Measurements from ENCODE around the gene PAFAH2.
"Not testable (repeated sequence)": the region's sequence is repeated elsewhere in the genome, so short reads cannot be mapped to it uniquely, and the experiment has no call there.

PAFAH2 gene

GRCh38 chr1:25979210-25979609 lies 18.7 kb downstream of the PAFAH2 start:
- no peak for DNase-seq

DNA sequence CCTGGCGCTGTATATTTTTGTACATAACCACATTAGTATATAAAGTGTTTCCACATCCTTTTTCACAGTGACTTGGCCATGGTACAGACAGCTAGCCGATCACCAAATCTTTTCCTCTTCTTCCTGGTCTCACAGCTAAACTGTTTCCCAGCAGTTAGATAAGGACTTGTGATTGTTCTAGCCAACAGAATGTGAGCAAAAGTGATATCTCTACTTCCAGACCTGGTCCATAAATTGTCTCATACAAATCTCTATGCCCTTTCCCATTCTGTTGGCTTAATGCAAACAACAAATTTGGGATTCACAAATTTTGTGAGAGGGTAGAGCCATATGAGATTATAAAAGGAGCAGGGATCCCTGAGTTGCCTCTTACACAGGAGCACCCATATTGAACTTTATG lies 19.5 kb downstream of the PAFAH2 start:
- no peak for DNase-seq

DNA sequence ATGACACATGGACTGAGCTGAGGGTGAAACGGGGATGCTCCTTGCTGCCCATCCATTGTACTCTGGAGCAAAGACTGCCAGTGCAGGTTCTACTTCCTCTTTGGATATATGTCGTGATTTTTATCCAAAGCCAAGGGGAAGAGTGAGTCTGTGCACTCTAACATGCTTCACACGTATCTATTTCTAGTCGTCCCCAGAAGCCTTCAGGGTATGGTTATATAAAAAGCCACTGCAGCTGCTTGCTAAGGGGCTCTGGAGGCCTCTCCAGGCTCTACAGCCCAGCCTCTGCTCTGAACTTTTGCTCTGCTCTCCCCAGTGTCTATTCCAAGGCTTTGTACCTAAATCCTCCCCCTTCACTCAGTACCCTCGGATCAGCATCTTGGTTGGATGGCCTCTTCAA lies 20.1 kb downstream of the PAFAH2 start:
- no peak for DNase-seq

- peak; percentile 58 for DNase-seq
Observed at GRCh38 chr1:25973610-25974321, 24.1 kb downstream of the PAFAH2 start.

- no peak for DNase-seq
Observed at GRCh38 chr1:25971811-25972180, 26.1 kb downstream of the PAFAH2 start.

DNA sequence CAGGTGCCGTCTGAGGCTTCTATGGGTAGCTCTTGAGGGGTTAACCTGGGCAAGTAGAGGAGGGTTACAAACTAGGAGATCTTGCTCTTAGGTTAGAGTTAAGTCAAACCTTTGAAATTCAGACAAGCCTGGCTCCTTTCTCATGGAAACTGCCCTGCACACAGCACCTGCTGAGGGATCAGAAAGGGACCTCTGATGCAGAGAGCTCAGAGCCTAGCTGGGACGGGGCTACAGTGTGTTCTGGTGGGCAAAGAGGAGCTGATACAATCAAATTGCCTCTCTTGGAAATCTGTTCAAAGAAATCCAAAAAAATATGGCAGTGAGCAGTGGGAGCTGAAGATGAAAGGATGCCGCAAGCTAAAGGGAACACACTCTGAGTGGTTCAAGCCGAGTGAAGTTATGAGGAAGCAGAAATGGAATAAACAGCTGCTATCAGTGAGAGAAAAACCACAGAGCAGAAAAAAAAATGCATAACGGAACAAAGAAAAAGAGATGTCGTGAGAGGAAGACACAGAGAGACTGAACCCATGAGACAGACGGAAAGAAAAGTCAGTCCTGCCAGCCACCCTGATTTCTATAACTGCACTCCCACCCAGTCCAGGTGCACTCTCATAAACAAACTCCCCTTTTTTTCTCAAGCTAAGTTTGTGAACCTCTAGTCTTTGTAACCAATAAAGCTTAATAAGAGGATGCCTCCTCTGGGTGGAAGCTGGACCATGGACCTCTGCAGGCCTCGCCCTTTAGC lies 26.6 kb downstream of the PAFAH2 start:
- no peak for DNase-seq

DNA sequence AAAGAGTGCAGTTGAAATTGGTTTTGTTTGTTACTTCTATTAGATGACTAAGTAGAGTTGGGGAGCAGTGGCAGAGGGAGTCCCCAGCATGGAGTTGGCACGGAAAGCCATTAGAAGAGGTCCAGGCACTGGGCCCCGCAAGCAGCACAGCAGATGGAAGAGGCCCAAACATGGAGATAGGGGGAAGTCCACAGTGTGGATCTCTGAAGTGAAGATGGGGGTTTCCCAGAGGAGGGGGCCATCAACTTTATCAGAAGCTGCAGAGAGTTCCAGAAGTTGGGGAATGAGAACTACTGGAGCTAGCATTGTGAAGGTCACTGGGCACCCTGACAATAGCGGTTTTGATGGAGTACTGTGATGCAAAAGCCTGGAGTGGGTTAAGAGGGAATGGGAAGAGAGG lies 30.6 kb downstream of the PAFAH2 start:
- DNase-seq = no peak

- DNase-seq = peak; percentile 56
Observed at GRCh38 chr1:25959611-25960010, 38.3 kb downstream of the PAFAH2 start.

DNA sequence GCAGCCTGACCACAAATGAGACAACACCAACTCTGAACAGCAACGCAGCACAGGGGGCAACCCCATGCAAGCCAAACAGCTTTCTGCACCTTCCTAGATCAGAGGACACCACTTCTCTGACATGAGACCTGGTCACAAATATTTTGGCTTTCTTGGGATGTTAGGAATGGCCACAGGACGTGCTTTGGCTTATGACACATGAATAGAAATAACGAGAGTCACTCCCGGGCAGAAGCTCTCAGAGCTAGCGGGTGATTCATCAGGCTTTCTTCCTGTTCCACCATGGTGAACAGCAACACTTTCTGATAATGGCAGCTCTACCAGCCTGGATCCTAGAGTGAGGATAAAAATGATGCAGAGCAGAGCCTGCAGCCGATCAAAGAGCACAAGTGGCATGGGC lies 39.4 kb downstream of the PAFAH2 start:
- peak; percentile 88 for DNase-seq

DNA sequence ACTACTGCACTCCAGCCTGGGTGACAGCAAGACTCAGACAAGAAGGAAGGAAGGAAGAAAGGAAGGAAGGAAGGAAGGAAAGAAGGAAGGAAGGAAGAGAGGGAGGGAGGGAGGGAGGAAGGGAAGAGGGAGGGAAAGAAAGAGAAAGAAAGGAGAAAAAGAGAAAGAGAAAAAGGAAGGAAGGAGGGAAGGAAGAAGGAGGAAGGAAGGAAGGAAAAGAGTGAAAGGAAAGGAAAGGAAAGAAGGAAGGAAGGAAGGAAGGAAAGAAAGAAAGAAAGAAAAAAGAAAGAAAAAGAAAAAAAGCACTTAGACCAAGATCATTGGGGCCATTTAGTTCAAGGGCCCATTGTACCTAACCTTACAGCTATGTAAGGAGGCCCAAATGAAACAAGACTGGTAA lies 42.3 kb downstream of the PAFAH2 start:
- no peak for DNase-seq

DNA sequence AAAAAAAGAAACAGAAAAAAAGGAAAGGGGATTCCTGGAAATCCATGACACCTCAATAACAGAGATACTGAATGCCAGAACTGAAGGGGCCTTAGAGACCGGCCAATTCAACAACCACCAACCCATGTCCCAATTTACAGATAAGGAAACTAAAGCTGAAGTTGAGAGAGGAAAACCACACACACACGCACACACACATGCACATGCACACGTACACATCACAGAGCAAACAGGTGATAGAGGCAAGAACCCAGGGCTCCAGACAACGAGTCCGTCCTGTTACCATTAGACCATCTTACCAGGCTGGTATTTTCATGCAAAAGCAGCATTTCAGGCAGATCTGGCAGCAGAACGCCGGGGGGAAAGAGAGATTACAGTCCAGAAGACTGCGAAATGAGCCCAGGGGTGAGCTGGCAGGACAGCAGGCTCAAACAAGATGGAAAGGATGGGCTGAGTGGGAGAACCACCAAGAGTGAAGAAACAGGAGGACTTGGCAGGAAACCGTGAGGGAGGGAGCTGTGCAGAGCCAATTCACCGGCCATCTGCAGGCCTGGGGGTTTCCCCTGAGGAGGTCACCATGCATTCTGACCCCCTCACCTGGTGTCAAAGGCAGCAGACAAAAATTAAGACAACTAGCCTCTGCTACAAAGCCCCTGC lies 43.5 kb downstream of the PAFAH2 start:
- no peak for DNase-seq

DNA sequence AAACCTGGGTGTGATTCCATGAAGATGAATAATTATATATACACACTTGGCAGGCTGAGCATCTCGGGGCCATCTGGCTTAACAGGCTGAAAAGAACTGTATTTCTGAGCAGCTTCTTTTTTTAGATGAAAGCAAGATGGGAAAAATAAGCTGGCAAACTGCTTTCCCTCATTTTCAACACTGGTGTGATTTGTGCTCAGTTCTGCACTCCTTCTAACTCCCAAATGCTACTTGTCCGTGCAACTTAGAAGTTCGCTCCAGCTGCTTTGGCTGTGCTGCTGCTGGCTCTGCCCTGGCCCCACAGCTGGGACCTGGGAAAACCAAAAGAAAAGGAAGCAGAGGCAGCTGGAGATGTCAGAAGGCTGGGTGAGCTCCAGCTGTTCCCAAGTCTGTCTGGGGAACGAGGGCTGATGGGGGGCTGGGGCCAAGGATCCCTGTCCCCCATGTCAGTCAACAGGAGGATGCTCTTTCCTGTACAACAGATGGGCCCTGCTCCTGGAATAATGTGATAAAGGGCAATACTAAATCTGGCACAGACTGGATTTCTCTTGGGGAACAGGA lies 44.9 kb downstream of the PAFAH2 start:
- DNase-seq = peak; percentile 82

DNA sequence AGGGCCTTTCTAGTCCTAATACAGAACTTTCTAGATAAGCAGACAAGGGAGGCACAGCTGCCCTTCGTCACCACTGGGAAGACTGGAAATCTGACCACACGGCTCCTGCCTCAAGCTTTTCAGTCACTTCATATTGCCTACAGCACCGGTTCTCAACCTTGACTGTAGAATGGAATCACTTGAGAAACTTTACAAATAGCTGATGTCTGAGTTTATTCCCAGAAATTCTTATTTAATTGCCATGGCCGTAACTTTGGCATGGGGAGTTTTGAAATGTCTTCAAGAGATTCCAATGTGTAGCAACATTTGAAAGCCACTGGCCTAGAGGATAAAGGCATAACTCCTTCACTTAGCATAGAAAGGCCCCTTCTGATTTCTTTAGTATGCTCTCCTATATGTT lies 49.2 kb downstream of the PAFAH2 start:
- DNase-seq = no peak

DNA sequence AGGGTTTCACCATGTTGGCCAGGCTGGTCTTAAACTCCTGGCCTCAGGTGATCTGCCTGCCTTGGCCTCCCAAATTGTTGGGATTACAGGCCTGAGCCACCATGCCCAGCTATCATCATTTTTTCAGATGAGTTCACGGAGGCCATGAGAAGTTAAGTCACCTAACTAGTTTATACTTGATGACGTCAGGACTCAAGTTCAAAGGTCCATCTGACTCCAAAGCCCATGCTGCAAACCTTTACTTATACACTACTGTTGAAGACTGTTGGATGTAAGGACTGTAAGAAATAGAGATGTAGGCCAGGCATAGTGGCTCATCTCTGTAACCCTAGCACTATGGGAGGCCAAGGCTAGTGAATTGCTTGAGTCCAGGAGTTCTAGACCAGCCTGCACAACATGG lies 50.8 kb downstream of the PAFAH2 start:
- no peak for DNase-seq

DNA sequence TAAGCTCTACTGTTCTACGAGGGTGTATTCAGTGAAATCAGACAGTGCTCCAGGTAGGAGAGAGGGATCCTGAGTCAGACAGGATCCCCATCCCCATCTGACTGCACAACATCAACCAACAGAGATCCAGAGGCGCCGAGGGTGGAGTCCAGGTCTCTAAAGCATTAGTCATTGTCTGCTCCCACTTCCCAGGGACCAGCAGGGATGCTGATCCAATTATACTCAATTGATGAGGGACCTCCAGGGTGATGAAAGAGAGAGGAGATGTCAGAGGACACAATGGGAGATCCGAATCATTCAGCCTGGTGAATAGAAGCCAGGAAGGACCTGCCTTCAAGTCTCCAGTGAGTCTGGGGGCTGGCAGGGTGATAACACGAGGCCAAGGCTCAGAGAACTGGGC lies 52.1 kb downstream of the PAFAH2 start:
- no peak for DNase-seq

- no peak for DNase-seq
Observed at GRCh38 chr1:25944986-25945385, 52.9 kb downstream of the PAFAH2 start.

- not testable (repeated sequence) for DNase-seq
Observed at GRCh38 chr1:25943511-25943910, 54.4 kb downstream of the PAFAH2 start.

DNA sequence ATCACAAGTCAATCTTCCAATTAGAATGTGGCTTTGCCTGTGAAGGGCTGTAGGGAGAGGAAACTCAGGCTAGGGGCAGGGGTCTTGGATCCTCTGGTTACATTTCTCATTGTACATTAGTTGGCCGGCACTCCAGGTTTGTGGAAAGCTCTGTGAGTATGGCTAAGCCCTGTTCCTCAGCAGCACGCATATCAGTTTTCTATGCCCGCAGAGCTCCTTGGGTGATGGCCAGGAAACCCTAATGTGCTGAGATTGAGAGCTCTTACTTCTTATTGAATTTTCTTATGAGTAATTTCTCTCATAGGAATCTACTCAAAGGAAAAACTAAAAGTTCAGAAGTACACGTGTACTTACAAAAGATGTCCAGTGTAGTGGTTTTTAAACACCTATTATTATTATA lies 60.9 kb downstream of the PAFAH2 start:
- DNase-seq = no peak

DNA sequence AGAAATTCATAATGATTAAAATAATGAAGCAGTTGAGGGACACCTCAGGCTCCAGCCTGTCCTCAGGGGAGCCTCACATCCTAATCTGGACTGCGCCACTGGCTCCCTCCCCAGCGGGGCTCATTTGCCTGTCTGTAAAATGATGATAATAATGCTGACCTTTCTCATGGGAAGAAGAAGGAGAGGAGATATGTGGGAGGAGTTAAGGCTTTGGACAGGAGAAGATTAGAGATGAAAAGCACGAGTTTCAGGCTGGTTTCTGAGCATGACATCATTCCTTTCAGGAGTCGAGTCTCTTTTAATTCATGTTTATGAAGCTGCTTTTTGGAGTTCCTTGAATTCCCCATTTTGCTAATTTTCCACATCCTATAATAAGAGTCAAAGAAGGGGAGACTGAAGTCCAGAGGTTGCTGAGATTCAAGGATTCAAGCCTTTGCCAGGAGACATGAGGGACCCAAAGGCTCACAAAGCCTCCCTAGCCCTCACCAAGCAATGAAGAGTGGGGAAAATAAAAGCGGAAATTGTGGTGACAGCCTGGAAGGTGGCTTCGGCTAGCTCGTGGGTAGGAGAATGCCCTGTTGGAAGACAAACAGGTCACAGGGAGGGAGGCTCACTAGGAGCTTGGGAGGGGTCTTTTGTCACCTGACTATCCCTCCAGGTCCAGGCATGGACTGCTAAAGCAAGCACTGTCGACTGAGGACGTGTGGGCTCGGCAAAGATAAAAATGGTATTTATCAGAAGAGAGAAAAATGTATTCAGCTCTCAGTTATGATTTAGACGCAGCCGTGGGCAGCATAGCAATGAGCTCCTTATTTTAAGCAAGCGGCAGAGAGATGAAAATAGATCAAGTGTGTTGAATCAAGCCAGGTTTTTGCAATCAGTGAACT lies 64.1 kb downstream of the PAFAH2 start:
- DNase-seq = no peak

DNA sequence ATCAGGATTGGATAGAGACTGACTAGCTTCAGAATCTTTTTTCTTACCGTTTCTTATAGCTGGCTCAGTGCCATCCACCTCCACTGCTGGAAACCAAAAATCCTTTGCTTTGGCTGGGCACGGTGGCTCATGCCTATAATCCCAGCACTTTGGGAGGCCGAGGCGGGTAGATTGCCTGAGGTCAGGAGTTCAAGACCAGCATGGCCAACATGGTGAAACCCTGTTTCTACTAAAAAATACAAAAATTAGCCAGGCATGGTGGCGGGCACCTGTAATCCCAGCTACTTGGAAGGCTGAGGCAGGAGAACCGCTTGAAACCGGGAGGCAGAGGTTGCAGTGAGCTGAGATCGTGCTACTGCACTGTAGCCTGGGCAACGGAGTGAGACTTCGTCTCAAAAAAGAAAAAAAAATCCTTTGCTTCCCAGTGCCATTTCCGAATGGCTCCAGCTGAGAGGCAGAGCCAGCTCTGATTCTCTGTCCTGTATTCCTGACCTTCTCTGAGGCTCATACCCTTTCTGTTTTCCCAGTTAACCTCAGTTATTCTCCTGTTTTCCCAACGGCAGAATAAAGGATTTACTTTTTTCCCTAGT lies 65.0 kb downstream of the PAFAH2 start:
- not testable (repeated sequence) for DNase-seq

DNA sequence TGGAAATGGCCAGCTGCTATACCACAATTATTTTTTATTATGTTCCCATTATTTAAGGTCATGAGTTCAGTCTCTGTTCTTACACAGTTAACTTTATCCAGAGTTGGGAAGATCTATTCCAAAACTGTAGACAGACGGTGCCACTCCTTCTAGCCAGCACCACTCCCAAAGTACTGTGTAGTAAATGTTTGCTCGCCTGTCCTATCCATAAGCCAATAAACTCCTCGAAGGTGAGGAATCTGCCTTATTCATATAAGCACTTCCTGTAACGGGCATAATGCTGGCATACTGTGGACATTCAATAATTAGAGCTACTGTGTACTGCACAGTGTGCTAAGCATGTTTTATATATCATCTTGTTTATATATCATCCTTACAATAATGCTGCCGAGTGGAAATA lies 65.5 kb downstream of the PAFAH2 start:
- DNase-seq = no peak

- DNase-seq = no peak
Observed at GRCh38 chr1:25929016-25929415, 68.8 kb downstream of the PAFAH2 start.
